GOT3 (cell line): ENCODE measurements around the gene GKN1.
"Not testable (repeated sequence)": the region's sequence is repeated elsewhere in the genome, so short reads cannot be mapped to it uniquely, and the experiment has no call there.

Experiments used
- DNase-seq: peaks from one replicate; lab custom pipeline; 2025; ENCODE audit warnings: mixed read lengths; lab: John Stamatoyannopoulos, UW

Gene GKN1

DNA sequence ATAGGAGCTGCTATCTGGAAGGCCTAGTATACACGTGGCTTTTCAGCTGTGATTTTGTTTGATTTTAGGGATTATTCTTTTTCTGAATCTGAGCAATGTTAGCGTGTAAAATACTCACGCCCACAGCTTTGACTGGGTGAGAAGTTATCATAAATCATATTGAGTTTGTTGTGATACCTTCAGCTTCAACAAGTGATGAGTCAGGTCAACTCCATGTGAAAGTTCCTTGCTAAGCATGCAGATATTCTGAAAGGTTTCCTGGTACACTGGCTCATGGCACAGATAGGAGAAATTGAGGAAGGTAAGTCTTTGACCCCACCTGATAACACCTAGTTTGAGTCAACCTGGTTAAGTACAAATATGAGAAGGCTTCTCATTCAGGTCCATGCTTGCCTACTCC, at the start of gene GKN1:
TSS of gene GKN1 (plus strand) at position 386 of the 400 bp plus-strand sequence. CDS start 42 bp downstream, outside the sequence.
- no peak for DNase-seq

DNA sequence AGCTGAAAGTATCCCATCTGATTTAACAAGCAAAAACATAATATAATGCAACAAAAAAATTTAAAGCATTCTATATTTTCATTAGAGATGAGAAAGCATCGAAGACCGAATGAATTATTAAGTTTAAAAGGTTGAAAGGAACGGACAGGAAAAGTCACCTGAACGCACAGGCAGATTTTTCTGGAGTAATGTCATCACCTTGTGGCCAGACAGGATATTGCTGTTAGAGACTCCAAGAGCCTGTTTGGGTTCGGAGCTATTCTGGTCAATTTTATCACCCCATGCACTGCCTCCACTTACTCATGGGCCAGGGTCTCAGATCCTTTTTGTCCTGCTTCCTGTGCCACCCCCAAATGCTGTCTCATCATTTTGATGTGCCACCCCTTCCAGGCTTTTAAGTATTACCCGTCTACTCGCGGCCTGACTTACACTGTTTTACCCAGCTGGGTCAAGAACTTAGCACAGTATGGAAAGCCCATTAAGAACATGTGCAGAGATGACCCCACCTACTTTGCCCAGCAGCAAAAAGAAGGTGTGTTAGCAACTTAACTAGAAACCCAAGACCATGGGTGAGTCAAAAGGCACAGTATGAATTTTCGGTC, 49.0 kb upstream of the GKN1 start:
- DNase-seq: no peak

DNA sequence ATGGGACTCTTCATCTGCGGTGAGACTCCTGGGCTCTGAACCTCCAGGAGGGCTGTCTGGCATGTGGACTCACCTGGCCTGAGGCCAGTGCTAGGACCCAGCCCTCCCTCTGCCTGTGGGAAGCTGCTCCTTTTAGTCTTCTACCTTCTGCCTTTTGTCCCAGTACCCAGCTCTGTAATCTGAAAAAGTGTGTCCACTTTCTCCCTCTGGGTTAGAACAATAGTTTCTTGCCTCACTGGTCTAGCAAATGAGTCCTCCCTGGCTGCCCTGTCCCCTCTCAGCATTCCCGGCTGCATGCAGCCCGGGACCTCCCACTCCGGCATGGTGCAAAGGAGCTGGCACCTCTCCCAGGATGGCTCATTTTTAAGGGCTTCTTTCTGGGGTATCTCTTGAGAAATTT, 47.6 kb upstream of the GKN1 start:
- DNase-seq: no peak

GRCh38 chr2:68931149-68931711, 43.2 kb upstream of the GKN1 start:
- DNase-seq: no peak

GRCh38 chr2:68931799-68932198, 42.6 kb upstream of the GKN1 start:
- DNase-seq: no peak

DNA sequence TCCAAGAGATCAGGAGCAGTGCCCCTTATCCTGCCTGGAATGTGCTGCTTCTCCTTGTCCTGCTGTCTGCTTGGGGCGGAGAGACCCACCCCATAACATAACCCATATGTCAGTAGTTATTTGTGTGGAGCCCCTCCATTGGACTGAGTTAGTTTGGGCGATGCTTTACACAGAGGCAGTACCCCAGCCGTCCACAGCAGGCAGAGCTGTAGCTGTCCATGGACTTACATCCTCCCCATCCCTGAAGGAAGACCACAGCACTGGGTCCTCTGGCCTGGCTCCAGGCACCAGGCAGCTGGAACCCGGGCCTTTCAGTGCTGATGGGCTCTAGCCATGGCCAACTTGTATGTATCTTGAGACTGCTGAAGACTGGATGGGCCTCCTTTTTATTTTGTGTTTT, 42.0 kb upstream of the GKN1 start:
- no peak for DNase-seq

DNA sequence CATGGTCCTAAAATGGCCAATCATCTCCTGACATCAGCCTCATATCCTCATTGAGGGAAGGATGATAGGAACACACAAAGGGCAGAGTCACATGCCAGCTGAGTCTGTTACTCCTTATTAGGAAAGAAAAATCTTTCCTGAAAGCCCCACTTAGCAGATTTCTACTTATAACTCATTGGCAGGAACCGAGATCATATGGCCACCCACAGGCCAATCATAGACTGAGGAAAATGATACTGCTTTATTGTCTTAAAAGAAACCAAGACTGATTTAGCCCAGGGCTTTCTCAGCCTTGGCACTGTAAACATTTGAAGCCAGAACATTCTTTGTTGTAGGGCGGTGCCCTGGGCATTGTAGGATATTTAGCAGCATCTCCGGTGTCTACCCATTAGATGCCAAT, 40.4 kb upstream of the GKN1 start:
- DNase-seq: no peak

DNA sequence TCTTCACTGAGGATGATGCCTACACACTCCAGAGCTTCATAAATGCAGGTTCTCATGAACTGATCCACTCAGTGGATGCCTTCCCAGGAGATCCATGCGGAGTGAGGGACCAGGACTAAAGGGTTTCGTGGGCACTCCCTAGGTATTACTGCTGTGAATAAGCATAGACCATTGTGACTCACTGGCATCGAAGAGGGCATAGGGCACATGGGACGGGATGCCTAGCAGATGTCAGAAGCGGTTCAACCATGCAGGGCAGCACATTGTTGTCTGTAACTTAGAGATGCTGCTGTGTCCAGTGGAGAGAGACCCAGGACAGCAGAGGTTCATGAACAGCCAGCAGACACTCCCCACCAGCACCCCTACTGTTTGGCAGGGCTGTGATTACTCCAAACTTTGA, 39.0 kb upstream of the GKN1 start:
- DNase-seq: no peak

DNA sequence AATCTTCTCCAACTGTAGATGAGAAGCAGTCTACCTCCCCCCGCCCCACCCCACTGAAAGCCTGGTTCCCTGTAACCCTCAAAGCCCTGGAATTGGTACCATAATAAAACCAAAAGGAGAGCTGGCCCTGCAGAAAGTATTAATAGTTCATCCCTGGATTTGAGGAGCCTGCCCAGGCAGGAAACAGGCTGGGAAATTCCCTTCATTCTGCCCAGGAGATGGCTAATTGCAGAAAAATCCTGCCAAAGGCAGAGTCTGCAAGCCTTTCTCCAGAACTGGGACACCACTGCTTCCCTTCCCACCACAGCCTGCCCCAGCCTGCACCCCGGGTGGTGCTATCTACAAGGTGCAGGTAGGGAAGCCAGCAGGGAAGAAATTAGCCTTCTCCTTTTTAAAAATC, 38.0 kb upstream of the GKN1 start:
- DNase-seq: no peak

GRCh38 chr2:68936889-68937288, 37.5 kb upstream of the GKN1 start:
- DNase-seq: no peak

- no peak for DNase-seq
Measured at GRCh38 chr2:68937346-68938055, 36.9 kb upstream of the GKN1 start.

- no peak for DNase-seq
Measured at GRCh38 chr2:68938938-68939337, 35.5 kb upstream of the GKN1 start.

DNA sequence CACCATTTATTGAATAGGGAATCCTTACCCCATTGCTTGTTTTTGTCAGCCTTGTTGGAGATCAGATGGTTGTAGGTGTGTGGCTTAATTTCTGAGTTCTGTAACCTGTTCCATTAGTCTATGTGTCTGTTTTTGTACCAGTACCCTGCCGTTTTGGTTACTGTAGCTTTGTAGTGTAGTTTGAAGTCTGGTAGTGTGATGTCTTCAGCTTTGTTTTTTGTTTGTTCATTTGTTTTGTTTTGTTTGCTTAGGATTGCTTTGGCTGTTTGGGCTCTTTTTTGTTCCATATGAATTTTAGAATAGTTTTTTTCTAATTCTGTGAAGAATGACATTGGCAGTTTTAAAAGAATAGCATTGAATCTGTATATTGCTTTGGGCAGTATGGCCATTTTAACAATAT, 34.5 kb upstream of the GKN1 start:
- no peak for DNase-seq

DNA sequence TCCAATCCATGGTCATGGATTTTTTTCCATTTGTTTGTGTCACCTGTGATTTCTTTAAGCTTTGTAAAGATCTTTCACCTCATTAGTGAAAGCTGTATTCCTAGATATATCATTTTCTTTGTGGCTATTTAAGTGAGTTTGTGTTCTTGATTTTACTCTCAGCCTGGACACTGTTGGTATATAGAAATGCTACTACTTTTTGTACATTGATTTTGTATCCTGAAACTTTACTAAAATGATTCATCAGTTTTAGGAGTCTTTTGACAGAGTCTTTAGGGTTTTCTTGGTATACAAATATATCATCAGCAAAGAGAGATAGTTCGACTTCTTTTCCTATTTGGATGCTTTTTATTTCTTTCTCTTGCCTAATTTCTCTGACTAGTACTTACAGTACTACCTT, 34.1 kb upstream of the GKN1 start:
- DNase-seq: no peak

GRCh38 chr2:68942827-68943226, 31.6 kb upstream of the GKN1 start:
- no peak for DNase-seq

DNA sequence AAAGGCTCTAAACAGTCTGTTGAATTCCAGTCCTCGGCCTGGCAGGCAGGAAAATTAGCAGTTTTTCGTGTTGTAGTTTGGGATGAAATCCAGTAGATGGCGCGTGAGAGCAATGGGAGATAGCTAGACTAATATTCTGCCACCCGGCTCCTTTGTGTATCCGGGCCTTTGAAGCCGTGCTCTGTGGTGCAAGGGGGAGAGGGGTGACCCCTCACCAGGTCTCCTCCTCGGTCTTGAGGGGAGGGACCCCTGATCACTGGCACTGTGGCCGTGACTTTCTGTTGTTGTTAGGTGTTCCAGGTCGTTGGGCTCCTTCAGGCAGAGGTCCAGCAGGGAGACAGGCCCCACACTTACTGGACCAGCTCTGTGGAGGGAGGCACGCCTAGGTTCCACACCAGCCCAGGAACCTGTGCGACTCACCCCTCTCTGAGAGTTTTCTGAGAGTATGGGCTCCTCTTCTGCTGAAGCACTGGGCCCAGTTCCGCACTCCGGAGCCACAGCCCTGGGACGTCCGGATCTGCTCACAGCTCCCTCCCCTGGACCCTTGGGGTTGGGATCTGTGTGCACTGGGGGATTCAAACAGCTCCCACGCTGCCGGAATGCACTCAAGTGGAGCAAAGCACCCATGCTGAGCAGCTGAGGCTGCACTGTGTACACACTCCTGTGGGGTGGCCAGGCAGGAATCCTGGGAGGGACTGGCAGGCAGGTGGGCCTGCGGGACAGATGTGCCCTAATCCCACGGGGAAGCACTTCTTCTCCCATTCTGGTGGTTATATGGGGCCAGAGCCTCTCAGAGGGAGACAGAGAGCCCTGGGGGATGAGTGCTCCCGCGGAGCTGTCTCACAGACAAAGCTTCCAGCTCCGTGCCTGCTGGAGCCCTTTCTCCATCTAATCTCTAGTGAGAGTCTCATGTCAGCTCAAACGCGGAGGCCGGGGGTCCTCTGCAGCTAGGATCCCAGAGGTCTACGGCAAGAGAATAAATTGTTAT, 30.6 kb upstream of the GKN1 start:
- peak; percentile 19 for DNase-seq

GRCh38 chr2:68946117-68946516, 28.3 kb upstream of the GKN1 start:
- no peak for DNase-seq

DNA sequence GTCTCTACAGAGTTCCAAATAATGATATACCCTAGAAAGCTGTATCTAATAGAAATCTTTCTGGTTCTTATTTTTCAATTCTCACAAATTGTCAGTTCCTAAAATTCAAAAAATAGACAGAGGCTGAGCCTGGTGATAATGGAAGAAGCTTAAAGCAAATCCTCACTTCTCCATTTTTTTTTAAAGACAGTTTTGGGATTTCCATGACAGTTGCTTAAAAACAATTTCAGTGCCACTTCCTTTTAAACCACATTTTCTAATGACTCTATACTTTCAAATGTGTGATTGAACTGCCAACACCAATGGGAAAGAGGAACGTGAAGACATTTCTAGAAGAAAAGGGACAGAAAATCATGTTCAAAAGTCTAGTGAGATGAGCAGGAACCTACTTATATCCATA, 25.7 kb upstream of the GKN1 start:
- DNase-seq: no peak

DNA sequence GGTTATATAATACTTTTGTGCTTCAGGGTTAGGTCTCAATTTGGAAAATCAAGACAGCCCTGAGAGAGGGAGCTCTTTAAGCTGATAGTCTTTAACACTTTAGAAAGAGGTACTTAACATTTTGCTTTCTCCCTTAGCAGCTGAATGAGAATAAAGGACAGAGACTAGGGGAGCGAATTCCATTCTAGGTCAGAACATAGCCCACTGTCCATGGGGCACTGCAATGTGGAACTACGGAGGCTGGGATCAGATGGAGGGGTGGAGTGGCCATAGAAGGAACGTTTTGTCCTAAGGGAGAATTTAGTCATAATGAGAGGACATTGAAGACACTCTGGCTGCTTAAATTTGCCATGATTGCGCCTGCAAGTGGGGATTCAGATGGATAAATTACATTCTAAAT, 22.5 kb upstream of the GKN1 start:
- DNase-seq: no peak

DNA sequence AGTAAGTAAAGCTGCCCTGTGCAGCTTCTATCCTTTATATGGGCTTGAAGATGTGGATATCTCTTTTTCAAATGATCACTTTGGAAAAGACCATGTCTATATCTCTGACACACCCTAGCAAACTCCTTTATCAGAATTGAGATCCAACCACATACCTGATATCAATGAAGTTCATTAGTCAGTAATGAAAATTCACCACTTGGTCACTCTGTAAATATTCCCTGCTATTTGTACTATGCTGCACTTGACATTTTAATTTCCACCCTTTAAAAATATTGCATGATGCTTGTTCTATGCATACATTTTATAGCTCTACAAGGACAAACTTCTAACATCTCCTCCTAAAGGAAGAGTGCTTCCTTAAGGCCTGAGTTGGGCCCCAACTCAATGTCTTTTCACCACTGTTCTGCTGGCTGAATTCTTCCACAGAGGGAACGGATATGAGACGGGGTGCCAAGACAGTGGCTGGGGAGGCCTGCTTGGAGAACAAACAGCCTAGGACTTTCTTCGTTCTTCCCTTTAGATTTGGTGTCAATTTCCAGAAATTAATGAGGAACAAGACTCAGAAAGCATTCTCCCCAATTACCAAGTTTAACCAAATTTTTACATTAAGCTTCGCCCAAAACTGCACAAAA, 21.4 kb upstream of the GKN1 start, which contains the start of gene GKN2:
TSS of gene GKN2 (minus strand) at position 7 of the 635 bp plus-strand sequence. CDS start 32 bp downstream, outside the sequence.
- no peak for DNase-seq

DNA sequence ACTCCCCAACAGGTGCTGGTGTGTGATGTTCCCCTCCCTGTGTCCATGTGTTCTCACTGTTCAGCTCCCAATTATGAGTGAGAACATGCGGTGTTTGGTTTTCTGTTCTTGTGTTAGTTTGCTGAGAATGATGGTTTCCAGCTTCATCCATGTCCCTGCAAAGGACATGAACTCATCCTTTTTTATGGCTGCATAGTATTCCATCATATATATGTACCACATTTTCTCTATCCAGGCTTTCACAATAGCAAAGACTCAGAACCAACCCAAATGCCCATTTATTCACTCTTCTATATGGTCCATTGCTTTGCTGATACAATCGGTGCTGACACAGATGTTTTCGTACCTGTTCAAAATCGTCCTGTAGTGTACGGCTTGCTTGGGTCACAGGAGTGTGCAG, 19.0 kb upstream of the GKN1 start:
- not testable (repeated sequence) for DNase-seq

GRCh38 chr2:68959001-68959400, 15.4 kb upstream of the GKN1 start:
- no peak for DNase-seq
